ENCODE results near the gene PATJ. TPM values are rescaled to one million over a fixed set of nuclear protein-coding genes. Genes with fewer than 3 reads are reported as not detected.

The PATJ gene
- total and polyA plus RNA-seq, 8 donors, result 9.1 to 195 (median 68.0) TPM

DNA sequence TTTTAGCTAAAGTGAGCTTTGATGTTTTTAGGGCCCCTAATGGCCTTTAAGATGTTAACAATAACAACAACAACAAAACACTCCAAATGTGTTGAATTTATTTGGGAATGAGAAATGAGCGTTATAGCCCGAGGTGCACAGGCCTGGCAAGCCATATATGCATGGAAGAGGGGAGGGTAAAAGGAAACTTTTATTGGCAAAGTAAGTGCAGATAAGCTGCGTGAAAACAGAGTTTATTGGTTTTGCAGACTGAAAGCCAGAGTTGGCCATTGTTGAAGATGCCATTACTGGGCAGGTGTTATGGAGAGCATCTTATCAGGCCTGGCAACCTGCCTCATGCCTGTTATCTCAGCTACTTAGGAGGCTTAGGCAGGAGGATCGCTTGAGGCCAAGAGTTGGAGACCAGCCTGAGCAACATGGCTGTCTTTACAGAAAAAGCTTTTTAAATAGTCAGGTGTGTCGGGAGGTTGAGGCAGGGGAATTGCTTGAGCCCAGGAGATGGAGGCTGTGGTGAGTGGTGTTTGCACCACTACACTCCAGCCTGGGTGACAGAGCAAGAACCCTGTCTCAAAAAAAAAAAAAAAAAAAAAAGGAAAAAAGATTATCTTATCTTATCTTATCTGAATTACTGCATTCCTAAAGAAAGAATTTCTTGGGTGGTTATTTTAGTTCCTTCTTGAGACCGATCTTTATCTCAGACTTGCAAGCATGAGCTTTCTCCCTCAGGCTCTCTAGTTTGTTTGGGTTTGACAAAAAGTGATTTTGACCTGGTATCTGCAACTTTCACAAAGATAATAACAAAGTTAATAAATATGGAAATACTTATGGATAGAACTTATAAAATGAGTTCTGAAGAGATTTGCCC lies 1.7 kb downstream of the PATJ start:
- TF ChIP-seq, protein P1, sequence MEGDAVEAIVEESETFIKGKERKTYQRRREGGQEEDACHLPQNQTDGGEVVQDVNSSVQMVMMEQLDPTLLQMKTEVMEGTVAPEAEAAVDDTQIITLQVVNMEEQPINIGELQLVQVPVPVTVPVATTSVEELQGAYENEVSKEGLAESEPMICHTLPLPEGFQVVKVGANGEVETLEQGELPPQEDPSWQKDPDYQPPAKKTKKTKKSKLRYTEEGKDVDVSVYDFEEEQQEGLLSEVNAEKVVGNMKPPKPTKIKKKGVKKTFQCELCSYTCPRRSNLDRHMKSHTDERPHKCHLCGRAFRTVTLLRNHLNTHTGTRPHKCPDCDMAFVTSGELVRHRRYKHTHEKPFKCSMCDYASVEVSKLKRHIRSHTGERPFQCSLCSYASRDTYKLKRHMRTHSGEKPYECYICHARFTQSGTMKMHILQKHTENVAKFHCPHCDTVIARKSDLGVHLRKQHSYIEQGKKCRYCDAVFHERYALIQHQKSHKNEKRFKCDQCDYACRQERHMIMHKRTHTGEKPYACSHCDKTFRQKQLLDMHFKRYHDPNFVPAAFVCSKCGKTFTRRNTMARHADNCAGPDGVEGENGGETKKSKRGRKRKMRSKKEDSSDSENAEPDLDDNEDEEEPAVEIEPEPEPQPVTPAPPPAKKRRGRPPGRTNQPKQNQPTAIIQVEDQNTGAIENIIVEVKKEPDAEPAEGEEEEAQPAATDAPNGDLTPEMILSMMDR (IDR thresholded peaks at IDR 0.05), result no peak
- TF ChIP-seq EP300 (IDR thresholded peaks at IDR 0.05), result no peak
- no peak for TF ChIP-seq POLR2AphosphoS5 (IDR thresholded peaks at IDR 0.05)
- no peak for TF ChIP-seq POLR2A (IDR thresholded peaks at IDR 0.05)
- peak overlapping the region in 4 of 5 donors; percentile 93 to 99 (median 96) for H3K27ac ChIP-seq
- H3K4me3 ChIP-seq, result peak overlapping the region in 3 of 4 donors; percentile 73 to 93 (median 82)
- intact Hi-C loops (cut with DNase I; ENCODE audit: low total_unique reads), result no loop called here
- H3K9me3 ChIP-seq, result no peaks in the 10 kb centered on the region
- H3K36me3 ChIP-seq, result no peaks in the 10 kb centered on the region
- peaks cover 13 to 43% (median 27%) of the 10 kb centered on the region in 4 donors for H3K4me1 ChIP-seq
- H3K27me3 ChIP-seq, result no peaks in the 10 kb centered on the region
- DNase-seq, result peak in 1 of 2 donors; percentile 27
- WGBS, 5 donors, result 44 to 68% (median 53%) methylated on average over 6 of the region's 6 CpGs

DNA sequence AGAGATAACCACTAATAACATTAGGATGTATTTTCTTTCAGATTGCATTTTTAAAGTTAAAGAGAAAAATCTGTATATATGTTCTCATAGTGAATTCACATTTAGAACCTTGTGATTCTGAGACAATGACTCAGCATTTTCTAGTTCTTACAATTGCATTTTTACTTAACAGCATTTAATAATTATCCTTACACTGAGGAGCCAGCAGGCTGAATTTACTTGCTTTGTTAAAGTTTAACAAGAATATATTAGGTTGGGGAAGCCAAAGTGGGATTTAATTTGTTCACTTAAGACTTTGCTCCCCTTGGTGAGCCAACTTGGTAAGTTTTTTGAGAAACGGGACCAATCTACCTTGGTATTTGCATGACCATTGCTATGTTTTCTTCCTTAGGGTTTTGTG lies 4.5 kb downstream of the PATJ start:
- Histone ChIP-seq H3K27me3 (no peaks in the 10 kb centered on the region), H3K4me3 (no peak overlapping the region), H3K4me1 (peaks cover 8 to 31% (median 21%) of the 10 kb centered on the region in 4 donors), H3K27ac (peak overlapping the region in 2 of 5 donors; percentile 3 to 54), H3K9me3 (no peaks in the 10 kb centered on the region), H3K36me3 (no peaks in the 10 kb centered on the region)
- TF ChIP-seq, protein P1 (IDR thresholded peaks at IDR 0.05), result no peak
- TF ChIP-seq EP300 (IDR thresholded peaks at IDR 0.05), result no peak
- TF ChIP-seq POLR2A (IDR thresholded peaks at IDR 0.05), result no peak
- TF ChIP-seq POLR2AphosphoS5 (IDR thresholded peaks at IDR 0.05), result no peak
- WGBS, 5 donors, result 0 to 76% (median 25%) methylated on average over 1 of the region's 1 CpG
- intact Hi-C loops (cut with DNase I; ENCODE audit: low total_unique reads), result no loop called here
- peak in 1 of 2 donors; percentile 36 for DNase-seq

DNA sequence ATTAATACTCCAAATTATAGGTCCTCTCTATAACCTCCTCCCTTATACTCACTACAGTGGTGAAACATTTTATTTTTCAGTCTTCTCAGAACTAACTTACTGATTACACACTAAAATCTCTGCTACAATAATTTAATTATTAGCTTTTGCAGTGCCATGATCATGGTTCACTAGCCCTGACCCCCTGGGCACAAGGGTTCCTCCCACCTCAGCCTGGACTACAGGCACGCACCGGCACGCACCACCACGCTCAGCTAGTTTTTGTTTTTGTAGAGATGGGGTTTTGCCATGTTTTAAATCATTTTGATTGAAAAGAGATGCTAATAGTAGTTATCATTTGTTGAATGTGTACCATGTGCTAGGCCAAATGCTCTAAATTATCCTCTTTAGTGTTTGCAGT lies 6.3 kb downstream of the PATJ start:
- DNase-seq, result no peak
- no peaks in the 10 kb centered on the region for H3K27me3 ChIP-seq
- no peaks in the 10 kb centered on the region for H3K36me3 ChIP-seq
- intact Hi-C loops (cut with DNase I; ENCODE audit: low total_unique reads), result no loop called here
- WGBS, 5 donors, result 84 to 99% (median 98%) methylated on average over 4 of the region's 4 CpGs
- no peaks in the 10 kb centered on the region for H3K9me3 ChIP-seq
- peaks cover 2 to 24% (median 16%) of the 10 kb centered on the region in 4 donors for H3K4me1 ChIP-seq
- no peak overlapping the region for H3K4me3 ChIP-seq
- TF ChIP-seq EP300 (IDR thresholded peaks at IDR 0.05), result no peak
- no peak for TF ChIP-seq POLR2AphosphoS5 (IDR thresholded peaks at IDR 0.05)
- no peak for TF ChIP-seq POLR2A (IDR thresholded peaks at IDR 0.05)
- H3K27ac ChIP-seq, result no peak overlapping the region

DNA sequence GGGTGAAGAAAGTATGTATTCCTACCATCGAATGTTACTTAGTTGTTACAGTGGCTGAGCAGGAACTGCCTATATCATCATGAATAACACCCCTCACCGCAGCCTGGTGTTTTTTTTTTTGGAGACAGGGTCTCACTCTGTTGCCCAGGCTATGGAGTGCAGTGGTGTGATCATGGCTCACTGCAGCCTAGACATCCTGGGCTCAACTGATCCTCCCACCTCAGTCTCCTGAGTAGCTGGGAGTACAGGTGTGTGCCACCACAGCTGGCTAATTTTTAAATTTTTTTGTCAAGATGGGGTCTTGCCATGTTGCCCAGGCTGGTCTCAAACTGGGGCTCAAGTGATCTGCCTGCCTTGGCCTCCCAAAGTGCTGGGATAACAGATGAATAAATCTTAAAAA lies 7.3 kb downstream of the PATJ start:
- WGBS, 5 donors, result 91 to 100% (median 95%) methylated on average over 2 of the region's 2 CpGs
- intact Hi-C loops (cut with DNase I; ENCODE audit: low total_unique reads), result no loop called here
- no peaks in the 10 kb centered on the region for H3K9me3 ChIP-seq
- H3K4me1 ChIP-seq, result peaks cover 0 to 19% (median 8%) of the 10 kb centered on the region in 4 donors
- H3K27me3 ChIP-seq, result no peaks in the 10 kb centered on the region
- TF ChIP-seq EP300 (IDR thresholded peaks at IDR 0.05) (no peak), POLR2AphosphoS5 (IDR thresholded peaks at IDR 0.05) (no peak), POLR2A (IDR thresholded peaks at IDR 0.05) (no peak)
- TF ChIP-seq, protein P1 (IDR thresholded peaks at IDR 0.05), result no peak
- no peaks in the 10 kb centered on the region for H3K36me3 ChIP-seq
- no peak for DNase-seq
- no peak overlapping the region for H3K4me3 ChIP-seq
- H3K27ac ChIP-seq, result no peak overlapping the region

All from stomach (tissue), 9 donors.